Heart right ventricle (tissue), 16 donors: ENCODE measurements around the gene ALPK3. TPM values are rescaled to one million over a fixed set of nuclear protein-coding genes. Genes with fewer than 3 reads are reported as not detected.

Source experiments
- ATAC-seq, 8 donors: fragments of 200-7000 bp; cut with Tn5 transposase; one replicate each; pipeline ENCODE4 v1.9.1; 2020; ENCODE audit warnings: mild to moderate bottlenecking in 8 of 8, moderate library complexity in 8 of 8, moderate number of reproducible peaks in 1 of 8
- DNase-seq, 2 donors: peaks; one replicate each; pipeline ENCODE4 v3.0.0-alpha.2; 2020
- H3K27ac ChIP-seq, 10 donors: fragments of 200-600 bp; sonication (generic) in 2 of 10; one replicate each; pipeline versions ENCODE4 v1.5.0 to v1.8.0; 2020 to 2022; ENCODE audit warnings: mild to moderate bottlenecking in 3 of 10
- H3K27me3 ChIP-seq, 7 donors: fragments of 200-600 bp; one replicate each; pipeline ENCODE4 v1.8.0; 2021 to 2022; ENCODE audit warnings: mild to moderate bottlenecking in 2 of 7
- H3K36me3 ChIP-seq, 9 donors: fragments of 200-600 bp; sonication (generic) in 1 of 9; one replicate each; pipeline versions ENCODE4 v1.5.0 to v1.8.0; 2020 to 2022; ENCODE audit warnings: mild to moderate bottlenecking in 2 of 9
- H3K4me1 ChIP-seq, 9 donors: fragments of 200-600 bp; sonication (generic) in 1 of 9; one replicate each; pipeline versions ENCODE4 v1.5.0 to v1.8.0; 2020 to 2022; ENCODE audit warnings: mild to moderate bottlenecking in 4 of 9
- H3K4me3 ChIP-seq, 10 donors: fragments of 200-600 bp; sonication (generic) in 2 of 10; one replicate each; pipeline versions ENCODE4 v1.5.0 to v1.8.0; 2020 to 2022; ENCODE audit warnings: mild to moderate bottlenecking in 7 of 10, moderate library complexity in 2 of 10
- H3K9me3 ChIP-seq, 11 donors: fragments of 200-600 bp in 10 of 11; sonication (generic) in 2 of 11; one replicate each; pipeline versions ENCODE4 v1.5.0 to v1.8.0; 2013 to 2022; ENCODE audit warnings: mild to moderate bottlenecking in 2 of 11, control low read depth in 1 of 11, moderate library complexity in 1 of 11
- CTCF ChIP-seq, 9 donors: fragments of 200-600 bp; sonication (generic) in 2 of 9; IDR thresholded peaks; one replicate each; pipeline versions ENCODE4 v1.5.0 to v1.8.0; 2021 to 2022; ENCODE audit warnings: antibody characterized with exemption in 9 of 9, mild to moderate bottlenecking in 5 of 9, moderate library complexity in 1 of 9
- WGBS, 2 donors: extraction: QIAGEN DNeasy Blood & Tissue Kit; methylation state at CpG; one replicate each; pipeline ENCODE4 v1.1.7; 2013; ENCODE audit warnings: inconsistent platforms in 1 of 2; 5-methylcytosine and 5-hydroxymethylcytosine counted together
- intact Hi-C, 10 donors: fragments of 100-400 bp; cut with DNase I; formaldehyde crosslinking; loops; one replicate each; pipeline versions ENCODE4 v1.11.1 to v1.14.2; 2022
- polyA plus RNA-seq, 2 donors: library from polyadenylated mRNA; stranded (reverse); fragments of 200-250 nt; gene quantifications; one replicate each; pipeline ENCODE4 v1.2.3, GENCODE V29; 2013
- total RNA-seq, 10 donors: library from RNA; stranded (reverse); fragmentation: NEBNext Ultra II Directional in 3 of 10; extraction: Animal tissue kit (Norgen Biotek cat#: 25700) in 3 of 10; gene quantifications; one replicate each; pipeline versions ENCODE4 v1.2.1 to v1.2.4, GENCODE V29; 2021 to 2023
- donor health status: Arrhythmogenic right ventricular cardiomyopathy.
- donor health status: ischemic (EF 13 %, LVEDD 7.1; RV severe dilation, severe dysfunction).
- donor health status: healthy with polysubstance abuse.
- donor health status: DM: no; HTN: yes; CAD: no.
- donor health status: DM: no; HTN: no; CAD: no.
- donor health status: ischemic (EF 25% LVEDD 6.9; RV normal size, moderate dysfunction).
- donor health status: ischemic (EF 25% LVEDD 5.7; RV mildly dilated, moderate dysfunction).
- donor health status: healthy.
- donor health status: DM: yes; HTN: yes; CAD: no.
- donor health status: Ischemic cardiomyopathy.
- donor health status: ischemic (EF 35%, LVEDD 5.7; RV mildly dilated, moderate dysfunction).
- donor health status: nonischemic (EF 11% LVEDD 7.7; RV severe dilation, severe dysfunction).
- donor health status: DM: yes; HTN: yes; CAD: no.
- donor health status: PGD.
- donor health status: ischemic (EF 29% LVEDD 5.4; RV normal size, mild dysfunction).
- donor health status: nonischemic (EF 23%, LVEDD 6.1; RV moderate dilation, normal function).

ALPK3 gene
- total and polyA plus RNA-seq, 12 donors: 35.1 to 268 (median 162) TPM

GRCh38 chr15:84846269-84846668, 29.1 kb downstream of the ALPK3 start:
- Histone ChIP-seq H3K36me3 (peaks cover 0 to 21% (median 0%) of the 10 kb centered on the region in 9 donors), H3K4me1 (peaks cover 0 to 42% (median 18%) of the 10 kb centered on the region in 9 donors), H3K4me3 (no peak overlapping the region), H3K9me3 (peaks cover 0 to 15% (median 0%) of the 10 kb centered on the region in 11 donors), H3K27me3 (no peaks in the 10 kb centered on the region), H3K27ac (peak overlapping the region in 4 of 10 donors; percentile 5 to 98 (median 84))
- intact Hi-C loops: loop anchor here in 5 of 10 donors (5.0 kb wide), 1 partner anchor 81 kb away; no protein-coding TSS in a partner anchor
- ATAC-seq (no peak), DNase-seq (no peak)
- WGBS, 2 donors: 93 to 97% methylated on average over 1 of the region's 1 CpG
- no peak for TF ChIP-seq CTCF (IDR thresholded peaks at IDR 0.05)

- TF ChIP-seq CTCF (IDR thresholded peaks at IDR 0.05): no peak
- H3K27ac ChIP-seq: no peak overlapping the region
- peaks cover 0 to 29% (median 0%) of the 10 kb centered on the region in 9 donors for H3K36me3 ChIP-seq
- DNase-seq (no peak), ATAC-seq (no peak)
- H3K4me3 ChIP-seq: no peak overlapping the region
- intact Hi-C loops: loop anchor here in 5 of 10 donors (5.0 kb wide), 1 partner anchor 80 kb away; no protein-coding TSS in a partner anchor
- peaks cover 0 to 40% (median 14%) of the 10 kb centered on the region in 9 donors for H3K4me1 ChIP-seq
- H3K9me3 ChIP-seq: peaks cover 0 to 15% (median 0%) of the 10 kb centered on the region in 11 donors
- no peaks in the 10 kb centered on the region for H3K27me3 ChIP-seq
Observed at GRCh38 chr15:84847382-84847781, 30.2 kb downstream of the ALPK3 start.

GRCh38 chr15:84852212-84852611, 35.1 kb downstream of the ALPK3 start:
- Histone ChIP-seq H3K36me3 (peaks cover 0 to 47% (median 8%) of the 10 kb centered on the region in 9 donors), H3K4me3 (no peak overlapping the region), H3K9me3 (peaks cover 0 to 10% (median 0%) of the 10 kb centered on the region in 11 donors), H3K4me1 (peaks cover 0 to 45% (median 15%) of the 10 kb centered on the region in 9 donors), H3K27me3 (no peaks in the 10 kb centered on the region), H3K27ac (peak overlapping the region in 4 of 10 donors; percentile 7 to 46 (median 30))
- intact Hi-C loops: no loop called here
- DNase-seq: no peak
- TF ChIP-seq CTCF (IDR thresholded peaks at IDR 0.05): no peak
- WGBS, 2 donors: 73 to 81% methylated on average over 5 of the region's 5 CpGs
- no peak for ATAC-seq

- intact Hi-C loops: loop anchor here in 1 of 10 donors (5.0 kb wide), 1 partner anchor 77 kb away; no protein-coding TSS in a partner anchor
- no peaks in the 10 kb centered on the region for H3K9me3 ChIP-seq
- no peak for TF ChIP-seq CTCF (IDR thresholded peaks at IDR 0.05)
- ATAC-seq (no peak), DNase-seq (no peak)
- WGBS, 2 donors: 56 to 59% methylated on average over 9 of the region's 9 CpGs
- no peaks in the 10 kb centered on the region for H3K27me3 ChIP-seq
- H3K36me3 ChIP-seq: peaks cover 0 to 71% (median 23%) of the 10 kb centered on the region in 9 donors
- H3K4me3 ChIP-seq: no peak overlapping the region
- peaks cover 0 to 53% (median 15%) of the 10 kb centered on the region in 9 donors for H3K4me1 ChIP-seq
- peak overlapping the region in 9 of 10 donors; percentile 16 to 71 (median 51) for H3K27ac ChIP-seq
Observed at GRCh38 chr15:84855136-84855535, 38.0 kb downstream of the ALPK3 start.
